KMS-11 (cell line): ENCODE results near the gene CABP5.

Source experiments
- H2AFZ ChIP-seq: fragments of 200-600 bp; sonication (generic); 2 replicates; pipeline ENCODE4 v1.6.1; 2016; ENCODE audit warnings: antibody characterized with exemption, mixed run types, low read depth
- H3K27ac ChIP-seq: fragments of 200-600 bp; sonication (generic); 2 replicates; pipeline ENCODE4 v1.6.1; 2016; ENCODE audit warnings: mild to moderate bottlenecking, mixed run types
- H3K27me3 ChIP-seq: fragments of 200-600 bp; sonication (generic); 2 replicates; pipeline ENCODE4 v1.6.1; 2017; ENCODE audit warnings: mild to moderate bottlenecking, low read depth, mixed run types, moderate library complexity; ENCODE audit not compliant: insufficient read depth
- H3K36me3 ChIP-seq: fragments of 200-600 bp; sonication (generic); 2 replicates; pipeline ENCODE4 v1.6.1; 2017; ENCODE audit warnings: mild to moderate bottlenecking, mixed run types; ENCODE audit not compliant: insufficient read depth
- H3K4me1 ChIP-seq: fragments of 200-600 bp; sonication (generic); 2 replicates; pipeline ENCODE4 v1.6.1; 2016; ENCODE audit warnings: mild to moderate bottlenecking, low read depth, mixed run types; ENCODE audit not compliant: poor library complexity, severe bottlenecking
- H3K4me2 ChIP-seq: fragments of 200-600 bp; sonication (generic); 2 replicates; pipeline ENCODE4 v1.7.0; 2016; ENCODE audit warnings: mild to moderate bottlenecking, mixed run types
- H3K4me3 ChIP-seq: fragments of 200-600 bp; sonication (generic); IDR thresholded peaks from 2 replicates; pipeline ENCODE4 v1.6.1; 2017; ENCODE audit warnings: low read depth, low read length, mixed read lengths; ENCODE audit not compliant: insufficient read depth
- H3K79me2 ChIP-seq: fragments of 200-600 bp; sonication (generic); 2 replicates; pipeline ENCODE4 v1.6.1; 2016; ENCODE audit warnings: low read depth, mixed run types; ENCODE audit not compliant: insufficient read depth
- H3K9ac ChIP-seq: fragments of 200-600 bp; sonication (generic); 2 replicates; pipeline ENCODE4 v1.6.1; 2016; ENCODE audit warnings: mild to moderate bottlenecking, mixed run types
- H4K20me1 ChIP-seq: fragments of 200-600 bp; sonication (generic); 2 replicates; pipeline ENCODE4 v1.6.1; 2016; ENCODE audit warnings: mild to moderate bottlenecking, mixed run types; ENCODE audit not compliant: insufficient read depth
- CTCF ChIP-seq: fragments of 200-600 bp; sonication (generic); conservative IDR thresholded peaks from 2 replicates; pipeline ENCODE4 v1.6.1; 2017; ENCODE audit warnings: low read depth, mild to moderate bottlenecking, antibody characterized with exemption, low read length, moderate library complexity, mixed read lengths

The CABP5 gene

DNA sequence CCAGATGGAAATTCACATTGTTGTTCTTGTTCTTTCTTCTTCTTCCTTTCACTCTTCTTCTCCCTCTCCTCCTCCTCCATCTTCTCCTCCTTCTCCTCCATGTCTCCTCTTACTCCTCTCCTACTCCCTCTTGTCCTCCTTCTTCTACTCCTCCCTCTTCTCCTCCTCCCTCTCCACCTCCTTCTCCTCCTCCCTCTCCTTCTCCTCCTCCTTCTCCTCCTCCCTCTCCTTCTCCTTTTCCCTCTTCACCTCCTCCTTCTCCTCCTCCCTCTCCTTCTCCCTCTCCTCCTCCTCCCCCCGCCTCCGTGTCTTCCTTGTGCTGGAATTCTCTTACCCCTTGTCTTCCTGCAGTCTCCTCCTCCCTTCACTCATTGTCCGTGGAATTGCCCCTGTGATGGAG lies 18.4 kb downstream of the CABP5 start:
- Histone ChIP-seq H3K4me3 (no peak overlapping the region), H3K27me3 (peaks cover 70% of the 10 kb centered on the region), H3K4me2 (no peak overlapping the region), H3K27ac (no peak overlapping the region), H3K4me1 (no peaks in the 10 kb centered on the region), H4K20me1 (no peaks in the 10 kb centered on the region), H3K36me3 (no peaks in the 10 kb centered on the region), H2AFZ (no peak overlapping the region), H3K9ac (no peak overlapping the region), H3K79me2 (no peaks in the 10 kb centered on the region)
- TF ChIP-seq CTCF, result no peak

DNA sequence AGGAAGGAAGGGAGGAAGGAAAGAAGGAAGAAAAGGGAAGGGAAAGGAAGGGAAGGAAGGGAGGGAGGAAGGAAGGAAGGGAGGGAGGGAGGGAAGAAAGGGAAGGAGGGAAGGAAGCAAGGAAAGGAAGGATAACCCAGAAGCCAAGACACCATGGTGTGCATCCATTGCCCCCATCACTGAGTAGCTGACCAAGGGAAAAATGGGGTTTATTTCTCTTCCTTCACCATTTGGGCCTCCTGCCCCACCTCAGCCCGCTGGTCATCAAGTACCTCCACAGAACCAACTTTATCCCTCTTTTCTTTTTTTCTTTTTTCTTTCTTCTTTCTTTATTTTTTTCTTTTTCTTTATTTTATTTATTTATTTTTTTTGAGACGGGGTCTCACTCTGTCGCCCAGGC lies 20.4 kb downstream of the CABP5 start:
- H3K79me2 ChIP-seq, result no peaks in the 10 kb centered on the region
- no peak for TF ChIP-seq CTCF
- no peaks in the 10 kb centered on the region for H3K36me3 ChIP-seq
- no peak overlapping the region for H3K4me2 ChIP-seq
- H2AFZ ChIP-seq, result no peak overlapping the region
- no peak overlapping the region for H3K4me3 ChIP-seq
- H3K4me1 ChIP-seq, result no peaks in the 10 kb centered on the region
- no peak overlapping the region for H3K27ac ChIP-seq
- no peak overlapping the region for H3K9ac ChIP-seq
- H3K27me3 ChIP-seq, result peaks cover 73% of the 10 kb centered on the region
- no peaks in the 10 kb centered on the region for H4K20me1 ChIP-seq

DNA sequence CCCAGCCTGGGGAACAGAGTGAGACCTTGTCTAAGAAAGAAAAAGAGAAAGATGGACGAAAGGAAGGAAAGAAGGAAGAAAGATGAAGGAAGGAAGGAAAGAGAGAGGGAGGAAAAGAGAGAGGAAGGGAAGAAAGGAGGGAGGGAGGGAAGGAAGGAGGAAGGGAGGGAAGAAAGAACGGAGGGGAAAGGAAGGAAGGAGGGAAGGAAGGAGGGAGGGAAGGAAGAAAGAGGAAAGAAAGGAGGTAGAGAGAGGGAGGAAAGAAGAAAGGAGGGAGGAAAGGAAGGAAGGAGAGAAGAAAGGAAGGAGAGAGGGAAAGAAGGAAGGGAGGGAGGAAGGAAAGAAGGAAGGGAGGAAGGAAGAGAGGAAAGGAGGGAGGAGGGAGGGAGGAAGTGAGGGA lies 20.9 kb downstream of the CABP5 start:
- no peaks in the 10 kb centered on the region for H4K20me1 ChIP-seq
- no peak overlapping the region for H3K4me3 ChIP-seq
- no peak for TF ChIP-seq CTCF

GRCh38 chr19:48020686-48021085 lies 23.2 kb downstream of the CABP5 start:
- H3K4me2 ChIP-seq, result no peak overlapping the region
- no peak overlapping the region for H3K9ac ChIP-seq
- no peak for TF ChIP-seq CTCF
- no peak overlapping the region for H3K4me3 ChIP-seq
- H3K27me3 ChIP-seq, result peaks cover 80% of the 10 kb centered on the region
- no peaks in the 10 kb centered on the region for H3K79me2 ChIP-seq
- no peaks in the 10 kb centered on the region for H3K36me3 ChIP-seq
- no peak overlapping the region for H3K27ac ChIP-seq
- no peaks in the 10 kb centered on the region for H3K4me1 ChIP-seq
- no peaks in the 10 kb centered on the region for H4K20me1 ChIP-seq
- no peak overlapping the region for H2AFZ ChIP-seq

More for the DNA sequence above, 20.9 kb downstream of the CABP5 start:
- Histone ChIP-seq H3K27me3 (peaks cover 77% of the 10 kb centered on the region), H3K27ac (no peak overlapping the region), H3K4me2 (no peak overlapping the region), H3K9ac (no peak overlapping the region), H3K79me2 (no peaks in the 10 kb centered on the region), H3K4me1 (no peaks in the 10 kb centered on the region), H2AFZ (no peak overlapping the region), H3K36me3 (no peaks in the 10 kb centered on the region)
